SU-DHL-6 (cell line): ENCODE measurements around the gene OLFML2B.
"Not testable (repeated sequence)": the region's sequence is repeated elsewhere in the genome, so short reads cannot be mapped to it uniquely, and the experiment has no call there.

ENCODE experiments used
- EZH2phosphoT487 ChIP-seq: fragments of 200-600 bp; sonication (generic), shearing (Covaris generic); conservative IDR thresholded peaks from 2 replicates; pipeline ENCODE4 v1.6.1; 2018; ENCODE audit warnings: mild to moderate bottlenecking, antibody characterized with exemption, low read length, moderate library complexity, mixed read lengths
- TF ChIP-seq, protein P1 (sequence below): fragments of 200-600 bp; sonication (generic); IDR thresholded peaks from one replicate; pipeline ENCODE4 v1.5.1; 2017; ENCODE audit warnings: antibody characterized with exemption, mild to moderate bottlenecking, low read length, moderate library complexity; ENCODE audit not compliant: insufficient read depth, poor library complexity, severe bottlenecking

DNA sequence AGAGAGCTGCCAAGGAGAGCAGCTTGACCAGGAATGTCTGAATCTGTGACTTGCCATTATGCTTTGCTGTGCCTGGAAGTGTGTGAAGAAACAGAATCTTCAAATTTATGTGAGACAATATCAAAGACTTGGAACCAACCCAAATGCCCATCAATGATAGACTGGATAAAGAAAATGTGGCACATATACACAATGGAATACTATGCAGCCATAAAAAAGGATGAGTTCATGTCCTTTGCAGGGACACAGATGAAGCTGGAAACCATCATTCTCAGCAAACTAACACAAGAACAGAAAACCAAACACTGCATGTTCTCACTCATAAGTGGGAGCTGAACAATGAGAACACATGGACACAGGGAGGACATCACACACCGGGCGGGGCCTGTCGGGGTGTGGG is 30.3 kb upstream of the OLFML2B start:
- TF ChIP-seq, protein P1, sequence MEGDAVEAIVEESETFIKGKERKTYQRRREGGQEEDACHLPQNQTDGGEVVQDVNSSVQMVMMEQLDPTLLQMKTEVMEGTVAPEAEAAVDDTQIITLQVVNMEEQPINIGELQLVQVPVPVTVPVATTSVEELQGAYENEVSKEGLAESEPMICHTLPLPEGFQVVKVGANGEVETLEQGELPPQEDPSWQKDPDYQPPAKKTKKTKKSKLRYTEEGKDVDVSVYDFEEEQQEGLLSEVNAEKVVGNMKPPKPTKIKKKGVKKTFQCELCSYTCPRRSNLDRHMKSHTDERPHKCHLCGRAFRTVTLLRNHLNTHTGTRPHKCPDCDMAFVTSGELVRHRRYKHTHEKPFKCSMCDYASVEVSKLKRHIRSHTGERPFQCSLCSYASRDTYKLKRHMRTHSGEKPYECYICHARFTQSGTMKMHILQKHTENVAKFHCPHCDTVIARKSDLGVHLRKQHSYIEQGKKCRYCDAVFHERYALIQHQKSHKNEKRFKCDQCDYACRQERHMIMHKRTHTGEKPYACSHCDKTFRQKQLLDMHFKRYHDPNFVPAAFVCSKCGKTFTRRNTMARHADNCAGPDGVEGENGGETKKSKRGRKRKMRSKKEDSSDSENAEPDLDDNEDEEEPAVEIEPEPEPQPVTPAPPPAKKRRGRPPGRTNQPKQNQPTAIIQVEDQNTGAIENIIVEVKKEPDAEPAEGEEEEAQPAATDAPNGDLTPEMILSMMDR, result not testable (repeated sequence)
- not testable (repeated sequence) for TF ChIP-seq EZH2phosphoT487
